Activated T-helper 1 cell treated with anti-CD3 and anti-CD28 coated beads, Interleukin-12 subunit alpha, Interleukin-12 subunit beta, Interleukin-2, Interleukin-4 antibody, amounts not matched to agents 30 ng/mL and 10 ng/mL and 1 ng/mL, durations not matched to agents 14 hours and 24 hours and 36 hours (primary cell): ENCODE results near the gene EYS. TPM values are rescaled to one million over a fixed set of nuclear protein-coding genes. Genes with fewer than 3 reads are reported as not detected.
"Not testable (repeated sequence)": the region's sequence is repeated elsewhere in the genome, so short reads cannot be mapped to it uniquely, and the experiment has no call there.

Experiments
- DNase-seq: peaks from one replicate; pipeline ENCODE4 v3.0.0; 2021; ENCODE audit warnings: low spot score
- H3K27ac Mint-ChIP-seq: one replicate; pipeline ENCODE4 v1.8.0; 2021; ENCODE audit warnings: mild to moderate bottlenecking, mixed read lengths
- H3K27me3 Mint-ChIP-seq: one replicate; pipeline ENCODE4 v1.8.0; 2022; ENCODE audit warnings: mild to moderate bottlenecking, moderate library complexity, mixed read lengths; ENCODE audit not compliant: insufficient read depth
- H3K36me3 Mint-ChIP-seq: one replicate; pipeline ENCODE4 v1.8.0; 2021; ENCODE audit warnings: low read depth, mixed read lengths
- H3K4me1 Mint-ChIP-seq: one replicate; pipeline ENCODE4 v1.8.0; 2021; ENCODE audit warnings: low read depth, mixed read lengths
- H3K4me3 Mint-ChIP-seq: one replicate; pipeline ENCODE4 v1.8.0; 2021; ENCODE audit warnings: mild to moderate bottlenecking, moderate library complexity, mixed read lengths
- H3K9me3 Mint-ChIP-seq: one replicate; pipeline ENCODE4 v1.8.0; 2021; ENCODE audit warnings: mixed read lengths
- intact Hi-C: fragments of 100-400 bp; cut with micrococcal nuclease; formaldehyde crosslinking; loops from one replicate; pipeline ENCODE4 v1.15.1; 2024
- total RNA-seq: library from RNA; stranded (reverse); gene quantifications from 2 replicates; pipeline ENCODE4 v1.2.3, GENCODE V29; 2022

Gene EYS
- total RNA-seq, 1 donor from 2014 or later: not detected

GRCh38 chr6:65610746-65611145, 96.3 kb downstream of the EYS start:
- no peak for DNase-seq
- no peaks in the 10 kb centered on the region for H3K9me3 Mint-ChIP-seq
- no peak overlapping the region for H3K4me3 Mint-ChIP-seq
- H3K4me1 Mint-ChIP-seq: no peaks in the 10 kb centered on the region
- H3K27ac Mint-ChIP-seq: no peak overlapping the region
- no peaks in the 10 kb centered on the region for H3K36me3 Mint-ChIP-seq
- intact Hi-C loops: no loop called here
- H3K27me3 Mint-ChIP-seq: no peaks in the 10 kb centered on the region

GRCh38 chr6:65595540-65595939, 111.5 kb downstream of the EYS start:
- H3K4me3 Mint-ChIP-seq: no peak overlapping the region
- intact Hi-C loops: no loop called here
- no peak overlapping the region for H3K27ac Mint-ChIP-seq
- H3K4me1 Mint-ChIP-seq: no peaks in the 10 kb centered on the region
- H3K27me3 Mint-ChIP-seq: no peaks in the 10 kb centered on the region
- H3K9me3 Mint-ChIP-seq: no peaks in the 10 kb centered on the region
- no peaks in the 10 kb centered on the region for H3K36me3 Mint-ChIP-seq
- no peak for DNase-seq

GRCh38 chr6:65570340-65570739, 136.7 kb downstream of the EYS start:
- Mint-ChIP-seq H3K27ac (no peak overlapping the region), H3K27me3 (no peaks in the 10 kb centered on the region), H3K9me3 (peaks cover 7% of the 10 kb centered on the region), H3K4me3 (no peak overlapping the region), H3K4me1 (no peaks in the 10 kb centered on the region), H3K36me3 (no peaks in the 10 kb centered on the region)
- no peak for DNase-seq
- intact Hi-C loops: no loop called here

GRCh38 chr6:65569505-65569904, 137.5 kb downstream of the EYS start:
- Mint-ChIP-seq H3K9me3 (peaks cover 6% of the 10 kb centered on the region), H3K4me1 (no peaks in the 10 kb centered on the region), H3K4me3 (no peak overlapping the region), H3K27ac (no peak overlapping the region), H3K36me3 (no peaks in the 10 kb centered on the region), H3K27me3 (no peaks in the 10 kb centered on the region)
- intact Hi-C loops: no loop called here
- no peak for DNase-seq

DNA sequence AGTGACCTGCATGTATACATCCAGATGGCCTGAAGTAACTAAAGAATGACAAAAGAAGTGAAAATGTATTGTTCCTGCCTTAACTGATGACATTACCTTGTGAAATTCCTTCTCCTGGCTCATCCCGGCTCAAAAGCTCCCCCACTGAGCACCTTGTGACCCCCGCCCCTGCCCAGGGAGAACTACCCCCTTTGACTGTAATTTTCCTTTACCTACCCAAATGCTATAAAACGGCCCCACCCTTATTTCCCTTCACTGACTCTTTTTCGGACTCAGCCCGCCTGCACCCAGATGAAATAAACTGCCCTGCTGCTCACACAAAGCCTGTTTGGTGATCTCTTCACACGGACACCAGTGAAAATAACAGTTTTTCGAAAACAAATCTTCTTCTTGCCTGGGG, 138.0 kb downstream of the EYS start:
- H3K9me3 Mint-ChIP-seq, H3K36me3 Mint-ChIP-seq, H3K27ac Mint-ChIP-seq, H3K4me3 Mint-ChIP-seq, DNase-seq, intact Hi-C loops, H3K27me3 Mint-ChIP-seq, H3K4me1 Mint-ChIP-seq: not testable (repeated sequence)

GRCh38 chr6:65566117-65566516, 140.9 kb downstream of the EYS start:
- Mint-ChIP-seq H3K9me3 (no peaks in the 10 kb centered on the region), H3K4me1 (no peaks in the 10 kb centered on the region), H3K27ac (no peak overlapping the region), H3K36me3 (no peaks in the 10 kb centered on the region), H3K27me3 (no peaks in the 10 kb centered on the region), H3K4me3 (no peak overlapping the region)
- no peak for DNase-seq
- intact Hi-C loops: no loop called here

DNA sequence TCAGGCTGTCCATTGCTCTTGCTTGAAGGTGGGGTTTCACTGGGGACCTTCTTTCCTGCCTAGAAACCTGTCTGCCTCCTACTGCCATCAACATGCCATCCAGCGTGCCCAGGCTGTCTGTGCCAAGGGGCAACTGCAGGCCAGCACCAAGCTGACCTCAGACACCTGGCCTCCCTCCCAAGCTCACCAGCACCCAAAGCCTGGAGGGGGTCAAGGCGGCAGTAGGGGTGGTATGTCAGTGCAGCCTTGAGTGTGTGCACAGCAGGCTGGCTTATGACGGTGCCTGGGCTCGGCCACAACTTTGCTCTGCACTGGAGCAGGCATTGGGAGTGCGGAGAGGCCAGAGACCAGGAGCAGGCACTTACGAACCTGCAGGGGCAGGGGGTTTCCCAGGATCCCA, 149.0 kb downstream of the EYS start:
- intact Hi-C loops: no loop called here
- no peaks in the 10 kb centered on the region for H3K4me1 Mint-ChIP-seq
- no peak overlapping the region for H3K27ac Mint-ChIP-seq
- DNase-seq: no peak
- no peaks in the 10 kb centered on the region for H3K9me3 Mint-ChIP-seq
- H3K4me3 Mint-ChIP-seq: no peak overlapping the region
- no peaks in the 10 kb centered on the region for H3K27me3 Mint-ChIP-seq
- no peaks in the 10 kb centered on the region for H3K36me3 Mint-ChIP-seq

DNA sequence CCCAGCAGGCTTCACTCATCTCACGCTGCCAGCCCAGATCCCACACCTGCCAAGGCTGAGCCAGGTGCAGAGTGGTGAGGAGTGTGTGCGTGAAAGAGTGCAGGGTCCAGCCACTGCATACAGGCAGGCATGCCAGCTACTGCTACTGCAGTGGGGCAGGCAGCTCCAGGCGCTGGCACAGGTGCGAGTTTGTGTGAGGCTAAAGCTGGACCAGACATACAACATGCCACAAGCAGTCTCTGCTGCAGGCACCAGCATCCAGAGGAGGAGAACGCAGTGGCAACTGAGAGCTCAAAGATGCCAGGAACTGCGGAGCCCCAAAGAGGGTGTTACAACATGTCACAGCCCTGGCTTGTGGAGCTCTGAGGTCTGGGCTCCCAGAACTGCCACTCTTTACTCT, 149.8 kb downstream of the EYS start:
- Mint-ChIP-seq H3K27me3 (no peaks in the 10 kb centered on the region), H3K9me3 (no peaks in the 10 kb centered on the region), H3K36me3 (no peaks in the 10 kb centered on the region), H3K4me3 (no peak overlapping the region), H3K4me1 (no peaks in the 10 kb centered on the region), H3K27ac (no peak overlapping the region)
- no peak for DNase-seq
- intact Hi-C loops: no loop called here

DNA sequence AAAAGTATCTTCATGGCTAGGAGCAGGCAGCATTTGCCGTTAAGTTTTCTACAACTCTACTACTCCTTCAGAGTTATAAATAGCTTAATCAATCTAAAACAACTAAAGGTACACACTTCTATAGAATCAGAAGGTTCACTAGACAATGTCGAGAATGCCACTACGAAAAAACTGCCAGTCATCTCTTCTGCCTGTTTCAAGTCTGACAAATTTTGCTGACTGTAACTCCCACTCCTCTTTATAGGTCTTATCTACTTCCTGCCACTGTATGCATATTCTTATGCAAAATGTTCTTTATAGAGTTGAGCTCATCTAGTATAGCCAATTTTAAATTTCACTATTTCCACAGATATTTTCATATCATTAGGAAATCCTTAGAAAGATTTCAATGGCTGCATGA, 160.1 kb downstream of the EYS start:
- no peaks in the 10 kb centered on the region for H3K36me3 Mint-ChIP-seq
- H3K4me3 Mint-ChIP-seq: no peak overlapping the region
- peaks cover 4% of the 10 kb centered on the region for H3K9me3 Mint-ChIP-seq
- H3K27ac Mint-ChIP-seq: no peak overlapping the region
- no peaks in the 10 kb centered on the region for H3K4me1 Mint-ChIP-seq
- DNase-seq: no peak
- H3K27me3 Mint-ChIP-seq: no peaks in the 10 kb centered on the region
- intact Hi-C loops: no loop called here

- Mint-ChIP-seq H3K4me3 (no peak overlapping the region), H3K27me3 (no peaks in the 10 kb centered on the region), H3K27ac (no peak overlapping the region), H3K36me3 (no peaks in the 10 kb centered on the region), H3K9me3 (peaks cover 4% of the 10 kb centered on the region), H3K4me1 (no peaks in the 10 kb centered on the region)
- intact Hi-C loops: no loop called here
- DNase-seq: no peak
Measured at GRCh38 chr6:65545920-65546319, 161.1 kb downstream of the EYS start.

DNA sequence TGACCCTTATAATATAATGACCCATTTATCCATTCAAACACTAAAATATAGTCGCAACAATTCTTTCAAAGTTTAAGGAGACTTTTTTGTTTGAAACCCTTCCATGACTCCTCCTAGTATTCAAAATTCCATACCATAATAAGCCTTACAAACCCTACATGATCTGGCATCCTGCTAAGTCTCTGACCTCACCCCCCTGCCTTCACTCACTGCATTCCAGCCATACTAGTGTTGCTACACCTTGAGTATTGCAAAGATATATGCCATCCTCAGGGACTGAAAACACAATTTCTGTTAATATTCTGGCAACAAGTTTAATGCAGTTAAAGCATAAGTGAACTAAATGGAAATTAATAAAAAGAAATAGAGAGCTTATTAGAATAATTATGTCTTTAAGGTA, 168.4 kb downstream of the EYS start:
- intact Hi-C loops: no loop called here
- H3K9me3 Mint-ChIP-seq: peaks cover 4% of the 10 kb centered on the region
- no peaks in the 10 kb centered on the region for H3K4me1 Mint-ChIP-seq
- H3K27ac Mint-ChIP-seq: no peak overlapping the region
- DNase-seq: no peak
- no peak overlapping the region for H3K4me3 Mint-ChIP-seq
- no peaks in the 10 kb centered on the region for H3K27me3 Mint-ChIP-seq
- H3K36me3 Mint-ChIP-seq: no peaks in the 10 kb centered on the region

GRCh38 chr6:65537600-65537999, 169.4 kb downstream of the EYS start:
- Mint-ChIP-seq H3K27me3 (no peaks in the 10 kb centered on the region), H3K36me3 (no peaks in the 10 kb centered on the region), H3K4me1 (no peaks in the 10 kb centered on the region), H3K27ac (no peak overlapping the region), H3K9me3 (peaks cover 4% of the 10 kb centered on the region), H3K4me3 (no peak overlapping the region)
- intact Hi-C loops: no loop called here
- no peak for DNase-seq

DNA sequence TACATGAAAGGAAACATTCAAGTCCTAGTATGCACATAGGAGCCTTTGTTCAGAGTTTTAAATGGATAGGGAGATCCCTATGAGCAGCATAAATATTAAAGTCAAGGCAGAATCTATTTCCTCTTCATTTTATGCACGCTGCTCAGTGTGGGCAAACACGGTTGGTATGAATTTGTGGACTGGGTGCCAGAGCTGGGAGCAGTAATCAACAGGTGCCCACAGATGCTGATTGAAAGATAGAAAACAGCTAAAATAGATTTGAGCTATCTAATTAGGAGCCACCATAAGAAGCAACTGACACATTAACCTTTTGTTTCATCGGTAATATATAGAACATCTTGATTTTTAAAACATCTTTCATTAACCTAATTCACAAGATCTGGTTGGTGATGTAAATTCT, 175.5 kb downstream of the EYS start:
- H3K4me3 Mint-ChIP-seq: no peak overlapping the region
- DNase-seq: no peak
- no peaks in the 10 kb centered on the region for H3K27me3 Mint-ChIP-seq
- H3K36me3 Mint-ChIP-seq: no peaks in the 10 kb centered on the region
- no peaks in the 10 kb centered on the region for H3K4me1 Mint-ChIP-seq
- peaks cover 4% of the 10 kb centered on the region for H3K9me3 Mint-ChIP-seq
- intact Hi-C loops: no loop called here
- no peak overlapping the region for H3K27ac Mint-ChIP-seq

GRCh38 chr6:65524232-65524631, 182.8 kb downstream of the EYS start:
- Mint-ChIP-seq H3K27me3 (no peaks in the 10 kb centered on the region), H3K4me1 (no peaks in the 10 kb centered on the region), H3K4me3 (no peak overlapping the region), H3K36me3 (no peaks in the 10 kb centered on the region), H3K27ac (no peak overlapping the region), H3K9me3 (peaks cover 4% of the 10 kb centered on the region)
- DNase-seq: no peak
- intact Hi-C loops: no loop called here
